Ishikawa (cell line): ENCODE measurements around the gene RHEX.

Experiments
- CEBPB ChIP-seq: IDR thresholded peaks from 2 replicates; pipeline ENCODE4 v1.6.1; 2012
- RAD21 ChIP-seq: IDR thresholded peaks from 2 replicates; pipeline ENCODE4 v1.6.1; 2012; ENCODE audit warnings: low read depth
- ZBTB7A ChIP-seq: IDR thresholded peaks from 2 replicates; pipeline ENCODE4 v1.6.1; 2012; ENCODE audit warnings: low read depth

DNA sequence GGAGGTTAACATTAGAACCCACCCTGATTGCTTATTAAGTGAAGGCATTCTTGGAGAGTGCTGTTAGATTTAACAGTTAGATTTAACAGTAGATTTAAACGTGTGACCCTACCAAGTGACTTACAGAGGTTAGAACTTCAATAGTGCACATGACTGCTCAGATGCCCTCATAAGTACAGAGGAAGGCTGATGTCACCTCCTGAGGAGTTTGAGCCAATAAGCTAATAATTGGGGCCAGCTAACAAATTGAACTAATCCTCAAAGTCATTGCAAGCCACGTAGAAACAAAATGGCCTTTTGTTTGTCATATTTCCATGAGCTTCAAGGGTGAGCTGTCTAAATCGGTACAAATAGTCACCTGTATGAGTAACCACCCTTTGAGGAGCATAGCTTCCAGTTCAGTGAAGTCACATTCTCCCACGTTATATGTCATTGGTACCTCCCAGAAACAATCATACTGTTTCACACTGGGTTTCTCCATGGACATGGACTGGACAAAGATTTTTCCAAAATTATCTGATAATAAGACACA, 52.6 kb downstream of the RHEX start:
- no peak for TF ChIP-seq ZBTB7A
- TF ChIP-seq CEBPB, result no peak
- TF ChIP-seq RAD21, result no peak
